HG03378 (cell line): Measurements from ENCODE around the gene CMIP.

ENCODE experiments used
- ATAC-seq: cut with Tn5 transposase; IDR thresholded peaks from one replicate; pipeline ENCODE4 v1.9.1; 2021; ENCODE audit warnings: mild to moderate bottlenecking, moderate library complexity; ENCODE audit not compliant: unreplicated experiment

Gene CMIP

GRCh38 chr16:81650281-81650680 is 205.7 kb downstream of the CMIP start:
- no peak for ATAC-seq

GRCh38 chr16:81650982-81651562 is 206.5 kb downstream of the CMIP start:
- ATAC-seq = no peak

- no peak for ATAC-seq
These were observed 207.4 kb downstream of the CMIP start for GRCh38 chr16:81651758-81652718.

GRCh38 chr16:81652798-81653505 is 208.3 kb downstream of the CMIP start:
- no peak for ATAC-seq

- no peak for ATAC-seq
These were observed 209.7 kb downstream of the CMIP start for GRCh38 chr16:81654346-81654745.

GRCh38 chr16:81655469-81656162 is 211.0 kb downstream of the CMIP start:
- ATAC-seq = no peak

GRCh38 chr16:81657224-81657623 is 212.6 kb downstream of the CMIP start:
- no peak for ATAC-seq

GRCh38 chr16:81657781-81658180 is 213.2 kb downstream of the CMIP start:
- ATAC-seq = no peak

- no peak for ATAC-seq
These were observed 213.8 kb downstream of the CMIP start for GRCh38 chr16:81658373-81658772.

GRCh38 chr16:81659249-81659648 is 214.6 kb downstream of the CMIP start:
- no peak for ATAC-seq

GRCh38 chr16:81661082-81661481 is 216.5 kb downstream of the CMIP start:
- ATAC-seq = no peak

GRCh38 chr16:81664153-81664552 is 219.5 kb downstream of the CMIP start:
- ATAC-seq = no peak

- ATAC-seq = no peak
These were observed 221.0 kb downstream of the CMIP start for GRCh38 chr16:81665588-81665987.

GRCh38 chr16:81666113-81666512 is 221.5 kb downstream of the CMIP start:
- no peak for ATAC-seq

- no peak for ATAC-seq
These were observed 223.9 kb downstream of the CMIP start for GRCh38 chr16:81668243-81669097.

- ATAC-seq = no peak
These were observed 225.1 kb downstream of the CMIP start for GRCh38 chr16:81669473-81670350.

GRCh38 chr16:81671738-81672597 is 227.4 kb downstream of the CMIP start:
- no peak for ATAC-seq

GRCh38 chr16:81673432-81673831 is 228.8 kb downstream of the CMIP start:
- no peak for ATAC-seq
